Mononuclear cell (primary cell): Measurements from ENCODE around the gene NOL4. TPM values are rescaled to one million over a fixed set of nuclear protein-coding genes. Genes with fewer than 3 reads are reported as not detected.
"Not testable (repeated sequence)": the region's sequence is repeated elsewhere in the genome, so short reads cannot be mapped to it uniquely, and the experiment has no call there.

ENCODE experiments used
- H3K27me3 ChIP-seq: 2 replicates; pipeline ENCODE4 v1.6.0; 2011; ENCODE audit warnings: low read length, control low read depth; ENCODE audit not compliant: insufficient read depth
- H3K4me1 ChIP-seq: 2 replicates; pipeline ENCODE4 v1.5.1; 2011; ENCODE audit warnings: mild to moderate bottlenecking, low read length, control low read depth; ENCODE audit not compliant: insufficient read depth
- H3K4me3 ChIP-seq: 2 replicates; pipeline ENCODE4 v1.5.1; 2011; ENCODE audit warnings: mild to moderate bottlenecking, low read length, moderate library complexity
- H3K9me3 ChIP-seq: 2 replicates; pipeline ENCODE4 v1.5.1; 2011; ENCODE audit warnings: low read depth, mild to moderate bottlenecking, control low read depth, low read length
- total RNA-seq: library from RNA; depleted of rRNA; stranded (reverse); fragments of >200 nt; gene quantifications from one replicate; pipeline ENCODE4 v1.2.3, GENCODE V29; 2012

NOL4 gene, protein sequence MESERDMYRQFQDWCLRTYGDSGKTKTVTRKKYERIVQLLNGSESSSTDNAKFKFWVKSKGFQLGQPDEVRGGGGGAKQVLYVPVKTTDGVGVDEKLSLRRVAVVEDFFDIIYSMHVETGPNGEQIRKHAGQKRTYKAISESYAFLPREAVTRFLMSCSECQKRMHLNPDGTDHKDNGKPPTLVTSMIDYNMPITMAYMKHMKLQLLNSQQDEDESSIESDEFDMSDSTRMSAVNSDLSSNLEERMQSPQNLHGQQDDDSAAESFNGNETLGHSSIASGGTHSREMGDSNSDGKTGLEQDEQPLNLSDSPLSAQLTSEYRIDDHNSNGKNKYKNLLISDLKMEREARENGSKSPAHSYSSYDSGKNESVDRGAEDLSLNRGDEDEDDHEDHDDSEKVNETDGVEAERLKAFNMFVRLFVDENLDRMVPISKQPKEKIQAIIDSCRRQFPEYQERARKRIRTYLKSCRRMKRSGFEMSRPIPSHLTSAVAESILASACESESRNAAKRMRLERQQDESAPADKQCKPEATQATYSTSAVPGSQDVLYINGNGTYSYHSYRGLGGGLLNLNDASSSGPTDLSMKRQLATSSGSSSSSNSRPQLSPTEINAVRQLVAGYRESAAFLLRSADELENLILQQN
- not detected for total RNA-seq

DNA sequence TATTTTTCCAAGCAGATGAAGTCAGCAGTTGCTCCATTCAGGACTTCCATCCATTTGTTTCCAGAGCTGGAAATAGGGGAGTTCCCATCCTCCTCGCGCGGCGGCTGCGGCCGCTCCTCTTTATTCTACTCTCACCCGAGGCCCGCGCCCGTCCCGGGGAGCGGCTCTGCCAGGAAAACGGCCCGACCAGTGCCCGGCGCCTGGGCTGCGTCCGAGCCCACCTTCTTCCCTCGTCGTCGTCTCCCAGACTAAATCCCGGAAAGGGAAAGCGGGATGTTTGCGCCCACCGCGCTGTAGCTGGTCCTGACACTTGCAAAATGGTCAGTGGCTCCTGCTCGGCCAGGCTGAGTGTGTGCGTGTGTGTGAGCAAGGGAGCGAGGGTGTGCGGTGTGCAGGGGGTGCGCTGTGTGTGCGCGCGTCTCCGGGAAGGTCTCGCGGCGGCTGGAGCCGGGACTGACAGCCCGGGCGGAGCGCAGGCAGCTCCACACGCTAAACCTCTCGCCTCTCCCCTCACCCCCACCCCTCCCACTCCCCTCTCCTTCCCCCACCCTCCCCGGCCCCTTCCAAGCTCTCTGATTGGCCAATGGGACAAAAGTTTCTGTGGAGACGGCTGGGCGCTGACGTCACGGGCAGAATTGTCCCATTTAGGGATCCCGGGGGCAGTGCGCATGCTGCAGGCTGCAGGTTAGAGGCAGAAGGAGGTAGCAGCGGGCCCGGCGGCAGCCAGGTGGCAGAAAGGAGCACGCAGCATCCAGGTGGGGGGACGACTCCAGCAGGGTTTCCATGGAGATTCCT, at the start of gene NOL4:
Gene NOL4, minus strand, starts transcription at position 491 of the 795 bp plus-strand sequence. CDS start 1,660 bp downstream, outside the sequence.
- no peaks in the 10 kb centered on the region for H3K9me3 ChIP-seq
- no peaks in the 10 kb centered on the region for H3K4me1 ChIP-seq
- H3K27me3 ChIP-seq = peaks cover 36% of the 10 kb centered on the region
- no peak within 1 kb of the TSS for H3K4me3 ChIP-seq

DNA sequence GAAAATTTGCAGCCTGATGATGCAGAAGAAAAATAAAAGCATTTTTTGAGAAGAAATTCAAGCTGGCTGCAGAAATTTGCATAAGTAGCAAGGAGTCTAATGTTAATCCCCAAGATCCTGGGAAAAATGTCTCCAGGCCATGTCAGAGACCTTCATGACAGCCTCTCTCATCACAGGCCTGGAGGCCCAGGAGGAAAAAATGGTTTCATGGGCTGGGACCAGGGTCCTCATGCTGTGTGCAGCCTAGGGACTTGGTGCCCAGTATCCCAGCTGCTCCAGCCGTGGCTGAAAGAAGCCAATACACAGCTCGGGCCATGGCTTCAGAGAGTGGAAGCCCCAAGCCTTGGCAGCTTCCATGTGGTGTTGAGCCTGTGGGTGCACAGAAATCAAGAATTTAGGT, 41.3 kb upstream of the NOL4 start:
- H3K4me1 ChIP-seq, H3K4me3 ChIP-seq: not testable (repeated sequence)

DNA sequence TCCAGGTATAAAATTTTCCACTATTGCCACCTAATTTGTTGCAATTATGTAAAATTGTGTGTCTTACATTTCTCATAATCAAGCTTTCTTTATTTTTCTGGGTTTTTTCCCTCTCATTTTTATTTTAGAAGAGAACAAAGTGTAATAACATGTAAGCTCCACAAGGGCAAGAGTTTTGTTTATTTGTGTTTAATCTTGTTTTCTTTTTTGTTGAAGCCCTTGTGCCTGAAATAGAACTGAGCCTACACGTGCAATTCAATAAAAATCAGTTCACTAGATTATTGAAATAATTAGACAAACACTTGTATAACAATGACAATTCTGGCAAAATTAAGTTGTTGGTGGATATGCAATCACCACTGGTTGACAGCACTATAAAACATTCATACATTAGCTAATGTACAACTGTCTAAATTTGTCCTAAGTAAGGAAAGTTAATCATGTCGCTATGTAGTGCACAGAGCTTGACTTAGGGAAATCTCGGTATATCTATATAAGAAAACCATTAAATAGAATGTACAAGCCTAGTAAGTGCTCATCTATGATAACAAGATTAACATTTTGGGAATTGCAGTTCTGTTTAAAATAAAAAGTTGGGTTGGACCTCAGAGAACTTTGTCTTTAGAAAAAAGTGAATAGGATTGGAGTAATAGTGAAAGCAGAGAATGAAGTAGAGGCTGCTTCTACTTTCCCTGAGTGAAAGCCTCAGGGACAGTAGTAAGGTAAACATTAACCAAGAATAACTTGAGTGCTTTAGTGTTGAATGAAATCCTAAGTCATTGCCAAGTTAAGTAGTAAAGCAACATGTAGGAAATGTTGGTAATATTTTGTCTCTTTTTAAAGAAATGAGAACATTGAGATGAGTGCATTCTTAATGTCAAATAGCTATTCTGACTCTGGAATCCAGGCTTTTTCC, 37.4 kb upstream of the NOL4 start:
- H3K9me3 ChIP-seq = no peaks in the 10 kb centered on the region
- no peaks in the 10 kb centered on the region for H3K27me3 ChIP-seq
- H3K4me1 ChIP-seq = no peaks in the 10 kb centered on the region
- no peak overlapping the region for H3K4me3 ChIP-seq

More for the DNA sequence above, 41.3 kb upstream of the NOL4 start:
- H3K27me3 ChIP-seq, H3K9me3 ChIP-seq: not testable (repeated sequence)

DNA sequence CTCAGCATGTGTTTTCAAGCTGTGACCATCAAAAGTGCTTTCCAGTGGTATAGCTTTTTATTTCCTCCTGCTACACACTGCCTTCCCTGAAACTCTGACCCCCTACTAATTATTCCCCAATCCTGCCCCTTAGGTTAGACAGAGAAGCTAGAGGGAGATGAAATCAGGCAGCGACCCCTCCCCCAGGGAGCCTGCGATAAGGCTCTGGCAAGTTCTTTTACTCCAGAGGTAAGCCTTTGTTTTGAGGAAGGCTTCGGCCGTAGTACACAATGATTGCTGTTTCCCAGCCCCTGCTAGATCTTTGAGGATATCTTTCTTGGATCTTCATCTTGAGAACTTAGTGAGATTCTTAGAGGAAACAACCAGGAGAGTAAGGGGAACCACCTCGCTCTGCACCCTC, 33.5 kb upstream of the NOL4 start:
- H3K9me3 ChIP-seq = no peaks in the 10 kb centered on the region
- no peak overlapping the region for H3K4me3 ChIP-seq
- H3K4me1 ChIP-seq = no peaks in the 10 kb centered on the region
- H3K27me3 ChIP-seq = no peaks in the 10 kb centered on the region

DNA sequence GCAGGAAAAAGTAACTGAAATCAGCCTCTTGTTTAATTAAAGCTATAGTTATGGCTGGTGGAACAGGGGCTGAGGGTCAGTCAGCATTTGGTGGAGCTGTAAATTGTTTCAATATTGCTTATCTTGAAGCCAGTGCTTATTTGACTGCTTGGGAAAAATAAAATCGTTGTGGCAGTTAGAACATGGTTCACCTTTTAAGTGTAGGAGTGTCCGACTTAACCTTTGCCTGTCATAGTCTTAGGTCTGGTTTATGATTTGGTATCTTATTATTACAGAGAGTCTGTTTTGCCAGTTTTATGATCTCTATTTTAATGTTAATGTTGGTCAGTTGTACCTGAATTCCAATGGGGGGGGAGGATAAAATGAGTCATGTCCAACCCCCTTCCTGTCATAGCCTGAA, 27.2 kb upstream of the NOL4 start:
- Histone ChIP-seq H3K4me3 (no peak overlapping the region), H3K9me3 (peaks cover 5% of the 10 kb centered on the region), H3K27me3 (no peaks in the 10 kb centered on the region), H3K4me1 (no peaks in the 10 kb centered on the region)

DNA sequence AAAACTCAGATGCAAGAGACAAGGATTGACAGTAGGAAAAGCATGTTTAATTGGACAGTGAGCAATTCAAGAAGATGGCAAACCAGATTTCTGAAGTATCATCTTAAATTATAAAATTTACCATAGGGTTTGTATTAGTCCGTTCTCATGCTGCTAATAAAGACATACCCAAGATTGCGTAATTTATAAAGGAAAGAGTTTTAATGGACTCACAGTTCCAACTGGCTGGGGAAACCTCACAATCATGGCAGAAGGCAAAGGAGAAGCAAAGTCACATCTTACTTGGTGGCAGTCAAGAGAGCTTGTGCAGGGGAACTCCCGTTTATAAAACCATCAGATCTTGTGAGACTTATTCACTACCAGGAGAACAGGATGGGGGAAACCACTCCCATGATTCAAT, 24.0 kb upstream of the NOL4 start:
- Histone ChIP-seq H3K9me3 (peaks cover 5% of the 10 kb centered on the region), H3K27me3 (no peaks in the 10 kb centered on the region), H3K4me1 (no peaks in the 10 kb centered on the region), H3K4me3 (no peak overlapping the region)

DNA sequence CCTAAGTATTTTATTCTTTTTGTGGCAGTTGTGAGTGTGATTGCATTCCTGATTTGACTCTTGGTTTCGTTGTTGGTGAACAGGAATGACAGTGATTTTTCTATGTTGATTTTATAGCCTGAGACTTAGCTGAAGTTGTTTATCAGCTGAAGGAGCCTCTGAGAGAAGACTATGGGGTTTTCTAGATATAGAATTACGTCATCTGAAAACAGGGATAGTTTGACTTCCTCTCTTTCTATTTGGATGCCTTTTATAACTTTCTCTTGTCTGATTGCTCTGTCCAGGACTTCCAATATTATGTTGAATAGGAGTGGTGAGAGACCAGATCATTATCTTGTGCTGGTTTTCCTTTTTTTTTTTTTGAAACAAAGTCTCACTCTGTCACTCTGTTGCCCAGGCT, 18.0 kb upstream of the NOL4 start:
- Histone ChIP-seq H3K4me3 (no peak overlapping the region), H3K9me3 (peaks cover 10% of the 10 kb centered on the region), H3K27me3 (no peaks in the 10 kb centered on the region), H3K4me1 (no peaks in the 10 kb centered on the region)

DNA sequence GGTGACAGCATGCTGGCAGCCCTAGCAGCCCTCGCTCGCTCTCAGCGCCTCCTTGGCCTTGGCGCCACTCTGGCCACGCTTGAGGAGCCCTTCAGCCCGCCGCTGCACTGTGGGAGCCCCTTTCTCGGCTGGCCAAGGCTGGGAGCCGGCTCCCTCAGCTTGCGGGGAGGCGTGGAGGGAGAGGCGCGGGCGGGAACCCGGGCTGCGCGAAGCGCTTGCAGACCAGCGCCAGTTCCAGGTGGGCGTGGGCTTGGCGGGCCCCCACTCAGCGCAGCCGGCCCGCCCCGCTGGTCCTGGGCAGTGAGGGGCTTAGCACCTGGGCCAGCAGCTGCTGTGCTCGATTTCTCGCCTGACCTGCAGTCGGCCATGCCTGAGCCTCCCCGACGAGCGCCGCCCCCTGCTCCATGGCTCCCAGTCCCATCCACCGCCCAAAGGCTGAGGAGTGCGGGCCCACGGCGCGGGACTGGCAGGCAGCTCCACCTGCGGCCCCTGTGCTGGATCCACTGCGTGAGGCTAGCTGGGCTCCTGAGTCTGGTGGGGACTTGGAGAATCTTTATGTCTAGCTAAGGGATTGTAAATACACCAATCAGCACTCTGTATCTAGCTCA, 9.2 kb upstream of the NOL4 start:
- not testable (repeated sequence) for H3K4me3 ChIP-seq, H3K27me3 ChIP-seq, H3K9me3 ChIP-seq, H3K4me1 ChIP-seq

DNA sequence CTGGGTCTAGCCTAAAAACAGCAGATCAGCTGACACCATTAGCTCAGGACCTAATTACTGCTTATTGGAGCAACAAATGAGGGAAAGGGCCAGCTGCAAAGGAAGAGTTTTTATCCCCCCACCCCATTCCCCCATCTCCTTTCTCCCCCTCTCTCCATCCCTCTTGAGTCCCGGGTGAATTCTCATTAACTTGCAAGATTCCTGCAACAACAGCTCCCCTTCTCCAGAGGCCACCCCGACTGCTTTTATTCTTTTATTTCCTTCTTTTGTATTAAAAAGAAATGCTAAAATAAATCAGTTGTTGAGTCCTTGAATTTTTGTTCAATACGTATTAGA, 473 bp upstream of the NOL4 start:
- Histone ChIP-seq H3K4me3 (no peak overlapping the region), H3K9me3 (no peaks in the 10 kb centered on the region), H3K27me3 (peaks cover 36% of the 10 kb centered on the region), H3K4me1 (no peaks in the 10 kb centered on the region)

DNA sequence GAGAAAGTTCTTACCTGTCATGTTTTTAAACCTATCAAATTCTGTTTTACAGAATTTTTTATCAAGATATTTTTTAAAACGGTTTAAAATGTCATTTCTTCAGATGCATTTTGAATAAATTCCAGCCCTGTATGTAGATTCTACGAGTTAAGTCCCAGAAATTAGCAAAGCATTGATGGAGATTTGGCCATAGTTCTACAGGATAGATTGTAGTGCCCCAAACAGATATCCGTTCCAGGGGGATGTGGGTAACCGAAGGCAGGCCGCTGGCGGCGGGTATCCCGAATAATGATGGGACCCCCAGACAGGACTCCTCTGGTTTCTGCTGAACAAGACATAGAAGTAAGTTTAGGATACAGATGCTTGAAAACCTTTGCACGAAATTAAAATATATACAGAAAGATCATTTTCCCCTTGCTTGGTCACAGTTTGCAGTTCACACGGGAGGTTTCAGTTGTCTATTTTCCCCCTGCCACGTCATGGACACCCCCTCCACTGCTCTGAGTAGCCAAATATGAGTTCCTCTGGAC, 755 bp downstream of the NOL4 start:
- H3K4me3 ChIP-seq = no peak overlapping the region
- H3K4me1 ChIP-seq = no peaks in the 10 kb centered on the region
- H3K27me3 ChIP-seq = peaks cover 36% of the 10 kb centered on the region
- H3K9me3 ChIP-seq = no peaks in the 10 kb centered on the region

DNA sequence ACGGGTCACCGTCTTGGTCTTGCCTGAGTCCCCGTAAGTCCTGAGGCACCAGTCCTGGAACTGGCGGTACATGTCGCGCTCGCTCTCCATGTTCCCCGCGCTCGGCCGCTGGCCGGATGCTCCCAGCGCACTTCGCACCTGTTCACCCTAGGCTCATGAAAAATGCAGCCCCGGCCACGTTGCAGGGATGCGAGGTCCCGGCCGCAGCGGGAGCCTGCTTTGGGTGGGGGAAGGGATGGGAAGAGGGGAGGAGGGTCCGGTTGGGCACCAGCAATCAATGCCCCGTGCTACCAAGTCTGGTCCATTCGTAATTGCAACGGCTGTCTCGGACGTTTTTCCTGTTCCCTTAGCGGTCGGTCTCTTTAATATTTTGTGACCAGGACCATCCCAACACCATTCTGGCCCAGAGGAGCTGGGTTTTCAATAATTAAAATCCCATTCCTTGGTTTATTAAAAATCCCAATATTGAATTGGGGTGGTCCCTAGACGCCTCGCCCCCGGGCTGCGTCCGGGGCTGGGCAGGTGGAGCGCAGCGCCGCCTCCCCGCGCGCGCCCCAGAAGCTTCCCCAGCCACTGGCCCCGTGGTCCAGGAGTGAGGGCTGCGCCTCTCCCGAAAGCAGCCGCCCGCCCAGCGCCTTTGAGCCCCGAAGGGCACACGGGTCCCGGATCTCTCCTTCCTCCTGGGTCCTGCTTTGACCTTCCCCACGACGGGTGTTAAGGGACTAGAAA, 1.4 kb downstream of the NOL4 start:
- H3K4me1 ChIP-seq = no peaks in the 10 kb centered on the region
- H3K9me3 ChIP-seq = no peaks in the 10 kb centered on the region
- H3K4me3 ChIP-seq = no peak overlapping the region
- peaks cover 38% of the 10 kb centered on the region for H3K27me3 ChIP-seq

DNA sequence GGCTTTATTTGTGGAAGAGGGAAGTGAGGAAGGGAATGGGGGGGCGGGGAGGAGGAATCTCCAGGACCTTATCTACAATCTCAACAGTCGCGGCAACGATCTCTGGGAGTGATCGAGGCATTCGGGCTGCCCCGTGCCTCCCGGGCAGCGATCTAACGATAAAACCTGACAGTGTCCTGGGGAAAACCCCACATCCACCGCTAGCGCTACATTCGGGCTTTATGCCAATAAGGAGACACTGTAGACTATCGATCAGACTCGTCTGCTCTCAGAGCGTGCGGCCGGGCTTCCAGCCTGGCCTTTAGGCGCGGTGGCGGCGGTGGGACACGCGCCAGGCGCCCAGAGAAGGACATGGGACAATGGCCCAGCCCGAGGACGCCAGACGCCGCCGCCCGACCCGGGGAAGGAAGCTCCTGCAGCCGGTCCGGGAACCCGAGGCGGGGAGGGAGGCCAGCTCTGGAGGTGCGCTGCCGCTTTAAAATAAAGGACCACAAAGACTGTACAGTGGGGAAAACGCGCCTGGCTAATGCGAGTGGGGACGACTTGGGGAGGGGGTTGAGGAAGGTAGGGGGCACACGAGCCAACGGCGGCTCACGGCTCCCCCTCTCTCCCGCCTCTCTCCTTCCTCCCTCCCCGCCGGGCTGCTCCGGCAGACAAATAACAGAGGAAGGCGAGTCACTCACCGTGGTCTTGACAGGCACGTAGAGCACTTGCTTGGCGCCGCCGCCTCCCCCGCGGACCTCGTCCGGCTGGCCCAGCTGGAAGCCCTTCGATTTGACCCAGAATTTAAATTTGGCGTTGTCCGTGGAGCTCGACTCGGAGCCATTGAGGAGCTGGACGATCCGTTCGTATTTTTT, 2.2 kb downstream of the NOL4 start:
- no peak overlapping the region for H3K4me3 ChIP-seq
- H3K4me1 ChIP-seq = no peaks in the 10 kb centered on the region
- H3K9me3 ChIP-seq = no peaks in the 10 kb centered on the region
- peaks cover 39% of the 10 kb centered on the region for H3K27me3 ChIP-seq

DNA sequence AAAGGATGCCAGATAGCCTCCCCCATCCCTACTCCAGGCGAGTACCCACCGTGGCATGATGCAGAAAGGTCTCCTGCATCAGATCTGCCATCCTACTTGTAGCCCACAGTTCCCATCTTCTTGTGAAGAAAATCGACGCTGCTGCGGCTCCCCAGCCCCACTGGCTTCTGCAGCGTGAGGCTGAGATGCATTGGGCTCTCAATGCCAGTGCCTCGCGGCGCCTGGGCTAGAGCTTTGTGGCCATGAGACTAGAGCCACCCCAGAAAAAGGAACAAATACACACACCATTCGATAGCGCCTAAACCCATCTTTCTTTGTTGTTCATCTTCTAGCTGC, 2.8 kb downstream of the NOL4 start:
- Histone ChIP-seq H3K4me3 (no peak overlapping the region), H3K9me3 (no peaks in the 10 kb centered on the region), H3K27me3 (peaks cover 39% of the 10 kb centered on the region), H3K4me1 (no peaks in the 10 kb centered on the region)
